K562 (cell line): ENCODE data around the gene AGO1. TPM values are rescaled to one million over a fixed set of nuclear protein-coding genes. Genes with fewer than 3 reads are reported as not detected.

Source experiments
- ATAC-seq: fragments of 200-7000 bp; cut with Tn5 transposase; 3 replicates; pipeline ENCODE4 v1.9.1; 2020; ENCODE audit warnings: moderate library complexity
- BruUV-seq: library from RNA; stranded (reverse); fragments of 400-500 nt; replicated peaks from 2 replicates; lab custom pipeline; 2021; lab: Mats Ljungman, UMichigan
- CTCF ChIA-PET: fragments of 300-600 bp; formaldehyde crosslinking; extraction: SDS; loops from one replicate; lab custom pipeline; 2021; ENCODE audit warnings: low intra/inter-chr PET ratio; lab: Yijun Ruan, JAX
- POLR2A ChIA-PET: fragments of 300-600, 350-650 bp; sonication (Branson Sonifier 250); formaldehyde crosslinking; extraction: SDS; loops from one replicate; lab custom pipeline; 2021; ENCODE audit warnings: antibody characterized with exemption, inconsistent platforms; lab: Yijun Ruan, JAX
- DNase-seq, 4 experiments: peaks; one replicate each; pipeline versions ENCODE4 v3.0.0 to v3.0.0-alpha.2; 2011 to 2018; ENCODE audit warnings: low spot score in 3 of 4, mixed read lengths in 3 of 4; ENCODE audit errors: extremely low read depth in 1 of 4
- FAIRE-seq: peaks from 2 replicates; lab custom pipeline; 2011; peaks lifted over from hg19 to GRCh38; lab: Jason Lieb, UNC
- H2AFZ ChIP-seq: 2 replicates; pipeline ENCODE4 v1.6.0; 2011; ENCODE audit warnings: low read depth, low read length, control low read depth, inconsistent platforms
- H3K27ac ChIP-seq: fragments of 200-600 bp; 3 replicates; pipeline ENCODE4 v1.8.0; 2011; ENCODE audit warnings: low read depth, mild to moderate bottlenecking, control low read depth, inconsistent platforms, low read length, moderate library complexity, mixed read lengths; ENCODE audit errors: extremely low read depth
- H3K27me3 ChIP-seq, 2 experiments: fragments of 300-600 bp in 1 of 2; 2 replicates in 1 of 2; 3 replicates in 1 of 2; pipeline versions ENCODE4 v1.6.0 to v1.8.0; 2011; ENCODE audit warnings: inconsistent platforms in 2 of 2, low read length in 2 of 2, mild to moderate bottlenecking in 1 of 2, mixed read lengths in 1 of 2, moderate library complexity in 1 of 2; ENCODE audit not compliant: control insufficient read depth in 2 of 2, insufficient read depth in 2 of 2
- H3K36me3 ChIP-seq: fragments of 300-600 bp; 3 replicates; pipeline ENCODE4 v1.8.0; 2011; ENCODE audit warnings: mild to moderate bottlenecking, low read length, inconsistent platforms; ENCODE audit not compliant: control insufficient read depth, insufficient read depth
- H3K4me1 ChIP-seq, 2 experiments: fragments of 200-600 bp in 1 of 2; replicated peaks in 1 of 2; 2 replicates in 1 of 2; 3 replicates in 1 of 2; pipeline versions ENCODE4 v1.5.1 to v1.8.0; 2011; ENCODE audit warnings: inconsistent platforms in 2 of 2, low read length in 2 of 2, mild to moderate bottlenecking in 1 of 2, mixed read lengths in 1 of 2, moderate library complexity in 1 of 2; ENCODE audit not compliant: control insufficient read depth in 2 of 2, insufficient read depth in 2 of 2
- H3K4me2 ChIP-seq: 2 replicates; pipeline ENCODE4 v1.6.1; 2011; ENCODE audit warnings: low read length, control low read depth, inconsistent platforms, mixed read lengths; ENCODE audit not compliant: insufficient read depth
- H3K4me3 ChIP-seq: fragments of 200-600 bp; sonication (generic), shearing (Covaris generic); 2 replicates; pipeline ENCODE4 v1.5.1; 2016; ENCODE audit warnings: control low read depth, inconsistent platforms
- H3K79me2 ChIP-seq: fragments of 200-600 bp; 3 replicates; pipeline ENCODE4 v1.8.0; 2011; ENCODE audit warnings: low read length, inconsistent platforms; ENCODE audit not compliant: control insufficient read depth, insufficient read depth
- H3K9ac ChIP-seq, 2 experiments: 2 replicates each; pipeline versions ENCODE4 v1.6.0 to v1.6.1; 2011; ENCODE audit warnings: low read depth in 2 of 2, low read length in 2 of 2, control low read depth in 1 of 2, inconsistent platforms in 1 of 2, mild to moderate bottlenecking in 1 of 2, mixed read lengths in 1 of 2; ENCODE audit not compliant: insufficient read depth in 1 of 2
- H3K9me1 ChIP-seq: one replicate; pipeline ENCODE4 v1.6.0; 2011; ENCODE audit warnings: inconsistent platforms, mild to moderate bottlenecking, low read length, moderate library complexity; ENCODE audit not compliant: control insufficient read depth, insufficient read depth
- H3K9me3 ChIP-seq: replicated peaks from 2 replicates; pipeline ENCODE4 v1.5.1; 2011; ENCODE audit warnings: low read depth, low read length, inconsistent platforms; ENCODE audit not compliant: control insufficient read depth, insufficient read depth
- H4K20me1 ChIP-seq: replicated peaks from 2 replicates; pipeline ENCODE4 v1.6.1; 2011; ENCODE audit warnings: low read length, inconsistent platforms, mixed read lengths; ENCODE audit not compliant: control insufficient read depth, insufficient read depth
- GTF2F1 ChIP-seq: IDR thresholded peaks from 2 replicates; pipeline ENCODE4 v1.6.1; 2011; ENCODE audit warnings: low read depth, low read length, improper control_type of control experiment
- HDGF ChIP-seq: fragments of 450-650 bp; IDR thresholded peaks from 2 replicates; pipeline ENCODE4 v1.6.1; 2016
- MAZ ChIP-seq, 2 experiments: fragments of 450-650 bp in 1 of 2; sonication (generic) in 1 of 2; formaldehyde crosslinking; IDR thresholded peaks in 1 of 2; conservative IDR thresholded peaks in 1 of 2; 2 replicates each; pipeline versions ENCODE4 v1.4.0 to v1.5.0; 2020; ENCODE audit warnings: mild to moderate bottlenecking in 1 of 2, missing genetic modification reagents in 1 of 2
- NCOA1 ChIP-seq: fragments of 450-650 bp; IDR thresholded peaks from 2 replicates; pipeline ENCODE4 v1.6.1; 2016; ENCODE audit warnings: low read depth
- NCOA6 ChIP-seq: fragments of 450-650 bp; IDR thresholded peaks from 2 replicates; pipeline ENCODE4 v1.6.1; 2017; ENCODE audit warnings: mild to moderate bottlenecking
- PREB ChIP-seq: sonication (generic); formaldehyde crosslinking; IDR thresholded peaks from 2 replicates; pipeline ENCODE4 v1.8.1; 2023; ENCODE audit warnings: mild to moderate bottlenecking, missing genetic modification reagents
- PRMT5 ChIP-seq: sonication (generic); formaldehyde crosslinking; IDR thresholded peaks from 2 replicates; pipeline ENCODE4 v1.5.0; 2020; ENCODE audit warnings: missing genetic modification reagents
- SIN3A ChIP-seq, 2 experiments: fragments of 150-350 bp in 1 of 2; IDR thresholded peaks; 2 replicates each; pipeline ENCODE4 v1.6.1; 2011 to 2016; ENCODE audit warnings: borderline replicate concordance in 2 of 2, low read depth in 2 of 2, low read length in 2 of 2, mild to moderate bottlenecking in 2 of 2, moderate library complexity in 2 of 2; ENCODE audit not compliant: control insufficient read depth in 1 of 2
- SMARCC2 ChIP-seq: fragments of 450-650 bp; IDR thresholded peaks from 2 replicates; pipeline ENCODE4 v1.6.1; 2017; ENCODE audit warnings: antibody characterized with exemption, moderate library complexity, mild to moderate bottlenecking, low read depth
- SRSF9 ChIP-seq: fragments of 200-400 bp; formaldehyde crosslinking; IDR thresholded peaks from 2 replicates; pipeline ENCODE4 v1.6.1; 2017; ENCODE audit warnings: low read depth, low read length, borderline replicate concordance
- SUPT5H ChIP-seq: fragments of 450-650 bp; IDR thresholded peaks from 2 replicates; pipeline ENCODE4 v1.6.1; 2016
- ZBTB12 ChIP-seq: fragments of 250-450 bp; sonication (Bioruptor Pico); IDR thresholded peaks from 2 replicates; pipeline ENCODE4 v1.4.0; 2020
- ZFX ChIP-seq: sonication (generic); formaldehyde crosslinking; IDR thresholded peaks from 2 replicates; pipeline ENCODE4 v1.8.0; 2022; ENCODE audit warnings: mild to moderate bottlenecking, missing genetic modification reagents, moderate library complexity
- ZNF695 ChIP-seq: fragments of 450-650 bp; formaldehyde crosslinking; IDR thresholded peaks from 2 replicates; pipeline ENCODE4 v1.4.0; 2020; ENCODE audit warnings: mild to moderate bottlenecking, moderate library complexity
- WGBS: fragments of 100-300 bp; shearing (Covaris generic); methylation state at CpG from one replicate; pipeline ENCODE4 v1.1.6; 2016; ENCODE audit warnings: low coverage, mixed read lengths; ENCODE audit not compliant: insufficient coverage; ENCODE audit errors: missing lambda C conversion rate; 5-methylcytosine and 5-hydroxymethylcytosine counted together
- in situ Hi-C: fragments of 300-500 bp; cut with MboI; formaldehyde crosslinking; loops from 4 replicates; pipeline ENCODE4 v1.15.0; 2018; ENCODE audit warnings: inconsistent platforms, mixed read lengths
- intact Hi-C: fragments of 100-400 bp; cut with micrococcal nuclease; formaldehyde crosslinking; loops from 2 replicates; pipeline ENCODE4 v1.14.2; 2022
- polyA plus RNA-seq, 8 experiments: library from polyadenylated mRNA; depleted of rRNA in 4 of 8; stranded (reverse) in 5 of 8; unstranded in 3 of 8; fragments of >200 nt; fragmentation: Nextera tagmentation in 2 of 8; fragmentation: Illumina TruSeq in 1 of 8; extraction: Ambion mirVana in 2 of 8; extraction: Trizol in 1 of 8; gene quantifications; 2 replicates each; pipeline versions ENCODE4 v1.2.1 to v1.2.3, GENCODE V29; 2011 to 2014; ENCODE audit warnings: inconsistent platforms in 1 of 8, missing spikeins in 1 of 8
- total RNA-seq, 7 experiments: library from RNA; depleted of rRNA in 6 of 7; stranded (reverse); fragments of >200 nt in 6 of 7; fragmentation: Illumina TruSeq in 2 of 7; extraction: Trizol in 2 of 7; gene quantifications; 2 replicates each; pipeline versions ENCODE4 v1.2.1 to v1.2.3, GENCODE V29; 2011 to 2021; ENCODE audit warnings: low replicate concordance in 1 of 7
- TF ChIP-seq, protein P1 (sequence below): fragments of 450-650 bp; IDR thresholded peaks from 2 replicates; pipeline ENCODE4 v1.6.1; 2014; ENCODE audit warnings: low read depth, mild to moderate bottlenecking, moderate library complexity, borderline replicate concordance
- TF ChIP-seq, protein P2 (sequence below): sonication (generic); formaldehyde crosslinking; IDR thresholded peaks from 2 replicates; pipeline ENCODE4 v1.9.0; 2022; ENCODE audit warnings: mild to moderate bottlenecking, missing genetic modification reagents
- TF ChIP-seq, protein P3 (sequence below), 3 experiments: fragments of 200-800 bp in 1 of 3; sonication (Bioruptor generic) in 1 of 3; sonication (generic) in 1 of 3; formaldehyde crosslinking in 1 of 3; IDR thresholded peaks; 2 replicates each; pipeline versions ENCODE4 v1.6.1 to v1.8.0; 2016 to 2022; ENCODE audit warnings: mild to moderate bottlenecking in 2 of 3, missing compliant biosample characterization in 2 of 3, missing genetic modification characterization in 2 of 3, missing genetic modification reagents in 1 of 3

The AGO1 gene
- total and polyA plus RNA-seq, 9 of the 15 experiments (the other 6 are each of a cell fraction or from before 2014, with no cell fraction given) = 7.3 to 64.2 (median 26.0) TPM

DNA sequence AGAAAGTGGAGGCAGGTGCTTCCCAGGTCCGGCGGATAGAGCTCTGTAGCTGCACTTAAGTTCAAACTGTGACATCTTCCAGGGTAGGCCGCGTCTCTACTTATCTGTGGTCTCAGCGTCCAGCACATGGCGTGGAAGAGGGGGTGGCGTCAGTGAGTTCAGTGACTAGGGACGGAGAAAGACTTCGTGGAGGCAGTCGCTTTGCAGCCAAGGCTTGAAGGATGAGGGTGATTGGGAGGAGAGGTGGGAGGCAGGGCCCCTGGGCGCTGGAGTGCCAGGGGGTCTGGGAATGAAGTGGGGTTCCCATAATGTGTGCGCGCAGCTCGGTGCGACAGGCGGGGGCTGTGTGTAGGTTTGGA, 444 bp upstream of the AGO1 start:
- no TSS peak for BruUV-seq
- peak overlapping the region; percentile 74 to 83 for H3K9ac ChIP-seq
- ChIA-PET CTCF (interaction anchor here (0.5 kb wide), 1 partner anchor 132 kb away, joined by 4 read pairs; no protein-coding TSS in a partner anchor), POLR2A (interaction anchor here (0.6 to 2.7 kb wide), 11 partner anchors 9 to 460 kb away, joined by 3 to 17 read pairs (median 3); partner anchors contain the start of genes AGO3 and CLSPN)
- H3K4me2 ChIP-seq = peak overlapping the region; percentile 75
- peaks cover 29% of the 10 kb centered on the region for H4K20me1 ChIP-seq
- WGBS = 5% methylated on average over 16 of the region's 16 CpGs
- H3K9me3 ChIP-seq = no peaks in the 10 kb centered on the region
- ATAC-seq (peak; percentile 36), DNase-seq (peak; percentile 44 to 80 (median 60)), FAIRE-seq (peak; percentile 49)
- peaks cover 12% of the 10 kb centered on the region for H3K9me1 ChIP-seq
- peak overlapping the region; percentile 79 for H2AFZ ChIP-seq
- H3K36me3 ChIP-seq = no peaks in the 10 kb centered on the region
- H3K4me3 ChIP-seq = peak overlapping the region; percentile 64; the same call in 1 of the 2 replicates
- H3K27ac ChIP-seq = peak overlapping the region; percentile 66
- peaks cover 43 to 67% of the 10 kb centered on the region in 2 experiments for H3K4me1 ChIP-seq
- no peaks in the 10 kb centered on the region for H3K27me3 ChIP-seq
- intact Hi-C loops (loop anchor here (1.0 to 10.0 kb wide), 2 partner anchors 13 to 442 kb away; partner anchors contain the start of gene EVA1B), in situ Hi-C loops (no loop called here)
- H3K79me2 ChIP-seq = peaks cover 87% of the 10 kb centered on the region
- 0 out of 2 replicates have a peak, but pooled peaks have one; percentile 18 for TF ChIP-seq NCOA1
- TF ChIP-seq, protein P1, sequence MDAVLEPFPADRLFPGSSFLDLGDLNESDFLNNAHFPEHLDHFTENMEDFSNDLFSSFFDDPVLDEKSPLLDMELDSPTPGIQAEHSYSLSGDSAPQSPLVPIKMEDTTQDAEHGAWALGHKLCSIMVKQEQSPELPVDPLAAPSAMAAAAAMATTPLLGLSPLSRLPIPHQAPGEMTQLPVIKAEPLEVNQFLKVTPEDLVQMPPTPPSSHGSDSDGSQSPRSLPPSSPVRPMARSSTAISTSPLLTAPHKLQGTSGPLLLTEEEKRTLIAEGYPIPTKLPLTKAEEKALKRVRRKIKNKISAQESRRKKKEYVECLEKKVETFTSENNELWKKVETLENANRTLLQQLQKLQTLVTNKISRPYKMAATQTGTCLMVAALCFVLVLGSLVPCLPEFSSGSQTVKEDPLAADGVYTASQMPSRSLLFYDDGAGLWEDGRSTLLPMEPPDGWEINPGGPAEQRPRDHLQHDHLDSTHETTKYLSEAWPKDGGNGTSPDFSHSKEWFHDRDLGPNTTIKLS = peak; percentile 38; the same call in 1 of the 2 replicates
- TF ChIP-seq, protein P2, sequence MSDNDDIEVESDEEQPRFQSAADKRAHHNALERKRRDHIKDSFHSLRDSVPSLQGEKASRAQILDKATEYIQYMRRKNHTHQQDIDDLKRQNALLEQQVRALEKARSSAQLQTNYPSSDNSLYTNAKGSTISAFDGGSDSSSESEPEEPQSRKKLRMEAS (CRISPR knock-in tag) = peak; percentile 77
- TF ChIP-seq GTF2F1 = no peak
- TF ChIP-seq, protein P3, sequence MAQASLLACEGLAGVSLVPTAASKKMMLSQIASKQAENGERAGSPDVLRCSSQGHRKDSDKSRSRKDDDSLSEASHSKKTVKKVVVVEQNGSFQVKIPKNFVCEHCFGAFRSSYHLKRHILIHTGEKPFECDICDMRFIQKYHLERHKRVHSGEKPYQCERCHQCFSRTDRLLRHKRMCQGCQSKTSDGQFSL (CRISPR knock-in tag; IDR thresholded peaks at IDR 0.05) = no peak
- TF ChIP-seq, protein P3 (tag; IDR thresholded peaks at IDR 0.05) = no peak
- peak; percentile 40 for TF ChIP-seq ZFX (CRISPR knock-in tag)
- 0 out of 4 replicates have a peak, but pooled peaks of 1 of the 2 experiments have one; percentile 43 for TF ChIP-seq SIN3A (IDR thresholded peaks at IDR 0.05; ENCODE audit: borderline replicate concordance in 2 of 2, control insufficient read depth in 1 of 2, low read depth in 2 of 2, low read length in 2 of 2)
- TF ChIP-seq HDGF = no peak; the same call in 1 of the 2 replicates
- TF ChIP-seq ZNF695 (CRISPR knock-in tag) = no peak
- 0 out of 2 replicates have a peak, but pooled peaks have one; percentile 61 for TF ChIP-seq PREB (CRISPR knock-in tag)
- no peak for TF ChIP-seq ZBTB12 (CRISPR knock-in tag)
- TF ChIP-seq PRMT5 (CRISPR knock-in tag) = no peak
- TF ChIP-seq NCOA6 = no peak
- no peak for TF ChIP-seq MAZ (CRISPR knock-in tag; conservative IDR thresholded peaks at IDR 0.05 in 1 of 2, IDR thresholded peaks at IDR 0.05 in 1 of 2)
- TF ChIP-seq SMARCC2 = no peak
- TF ChIP-seq SUPT5H = no peak
- TF ChIP-seq SRSF9 = no peak
